ENCODE measurements around the gene G6PC3.
"Not testable (repeated sequence)": the region's sequence is repeated elsewhere in the genome, so short reads cannot be mapped to it uniquely, and the experiment has no call there.

The G6PC3 gene

DNA sequence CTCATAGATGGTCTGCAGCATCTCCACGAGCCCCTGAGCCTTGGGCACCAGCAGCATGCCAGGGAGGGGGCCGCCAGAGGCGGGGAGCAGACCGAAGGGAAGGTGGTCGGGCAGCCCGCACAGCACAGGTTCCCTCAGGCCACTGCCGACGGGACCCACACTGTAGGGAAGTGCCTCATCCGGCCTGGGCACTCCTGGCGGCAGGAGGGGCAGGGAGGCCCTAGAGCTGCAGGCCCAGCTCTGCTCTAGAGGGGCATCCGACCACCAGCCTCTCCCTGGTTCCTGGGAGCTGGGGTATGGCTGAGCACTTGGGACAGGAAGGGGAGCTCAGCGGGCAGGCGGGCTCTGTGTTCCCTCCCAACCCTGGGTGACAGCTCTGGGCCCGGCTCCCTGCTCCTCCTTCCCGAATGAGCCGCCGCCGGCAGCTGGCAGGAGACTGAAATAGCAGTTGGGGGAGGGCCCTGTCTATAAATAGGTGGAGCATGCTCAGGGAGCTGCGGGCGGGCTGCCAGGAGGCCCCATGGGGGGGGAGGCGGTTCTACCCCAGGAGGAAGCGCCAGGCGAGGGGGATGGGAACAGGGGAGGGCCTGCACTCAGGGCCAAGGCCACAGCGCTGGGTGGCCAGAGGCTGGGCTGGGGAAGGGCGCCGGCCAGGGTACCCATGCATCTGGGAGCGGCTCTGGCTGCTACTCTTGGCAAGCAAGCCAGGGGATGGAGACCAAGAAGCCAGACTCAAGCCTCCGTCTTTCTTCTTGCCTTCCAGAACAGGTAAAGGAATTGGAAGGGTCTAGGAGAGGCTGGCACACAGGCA, 40.5 kb downstream of the G6PC3 start:
- peak; percentile 32 for DNase-seq

DNA sequence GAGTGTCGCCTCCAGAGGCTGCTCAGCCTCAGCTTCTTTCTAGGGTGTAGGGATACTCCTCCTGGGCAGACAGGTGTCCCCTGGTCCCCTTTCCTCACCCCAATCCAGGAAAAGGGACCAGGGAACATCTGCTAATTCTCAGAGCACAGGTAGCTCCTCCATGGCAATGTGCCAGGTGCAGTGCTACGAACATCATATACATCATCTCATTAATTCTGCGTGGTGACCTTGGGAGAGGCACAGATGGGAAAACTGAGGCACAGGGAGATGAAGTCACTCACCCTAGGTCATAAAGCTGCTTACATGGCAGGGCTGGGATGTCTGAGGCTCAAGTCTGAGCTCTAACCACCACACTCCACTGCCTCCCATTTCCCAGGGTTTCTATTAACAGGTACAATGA, 41.2 kb downstream of the G6PC3 start:
- no peak for DNase-seq

DNA sequence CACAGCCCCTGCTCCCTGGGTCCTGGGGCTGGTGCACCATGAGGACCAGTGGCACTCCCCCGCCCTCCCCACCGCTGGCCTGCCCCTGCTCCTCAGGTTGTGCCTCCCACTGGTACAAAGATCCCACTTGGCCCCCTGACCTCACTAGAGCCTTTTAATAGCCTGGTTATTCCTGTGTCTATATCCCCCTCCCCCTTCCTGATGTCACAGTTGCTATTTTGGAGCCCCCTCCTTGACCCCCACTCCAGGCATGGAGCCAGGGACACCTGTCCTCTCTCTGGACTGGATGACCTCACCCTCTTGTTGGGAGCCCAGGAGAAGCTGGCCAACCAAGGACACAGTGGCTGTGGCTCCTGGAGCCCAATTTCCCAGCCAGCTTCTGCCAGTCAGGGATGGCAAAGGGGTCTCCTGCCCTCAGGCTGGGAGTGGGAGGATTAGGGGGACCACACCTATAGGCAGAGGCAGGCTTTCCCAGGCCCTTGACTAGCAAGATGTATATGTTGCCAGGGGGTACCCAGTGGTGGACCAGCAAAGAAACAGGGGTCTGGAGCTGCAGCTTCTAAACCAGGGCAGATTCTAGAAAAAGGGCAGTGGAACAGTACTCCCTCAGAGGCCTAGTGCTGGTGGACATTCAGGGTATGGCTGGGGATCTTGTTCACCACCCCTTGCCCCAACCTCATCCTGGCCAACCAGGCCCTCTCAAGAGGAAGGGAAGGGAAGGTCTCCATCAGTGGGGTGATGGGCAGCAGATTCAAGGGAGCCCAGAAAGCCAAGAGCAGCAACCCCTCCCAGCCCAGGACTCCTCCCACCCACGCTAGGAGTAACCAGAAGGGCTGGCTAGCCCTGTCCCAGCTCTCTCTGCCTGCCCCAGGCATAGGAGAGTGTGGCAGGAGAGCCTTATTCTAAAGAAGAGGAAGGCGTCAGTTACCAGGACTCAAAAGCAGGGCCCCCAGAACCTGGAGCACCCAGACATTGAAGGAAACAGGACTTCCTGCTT, 42.0 kb downstream of the G6PC3 start:
- DNase-seq: no peak

DNA sequence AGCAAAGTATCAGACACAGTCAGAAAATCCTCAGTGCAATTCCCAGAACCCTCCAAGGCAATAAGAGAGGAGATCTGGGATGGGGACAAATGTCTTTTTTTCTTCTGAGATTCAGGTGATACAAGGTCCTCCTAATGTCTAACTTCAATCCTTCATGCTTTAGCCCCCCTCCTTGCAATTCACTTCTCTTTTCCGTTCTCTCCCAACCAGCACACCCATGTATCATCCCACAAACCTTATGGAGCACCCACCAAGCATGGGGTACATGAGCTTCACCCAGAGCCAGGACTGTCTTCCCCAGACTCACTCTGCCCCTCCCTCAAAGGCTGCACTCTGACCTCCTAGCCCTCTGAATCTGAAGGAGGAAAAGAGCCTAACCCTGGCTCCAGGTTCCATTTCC, 42.8 kb downstream of the G6PC3 start:
- DNase-seq: no peak

DNA sequence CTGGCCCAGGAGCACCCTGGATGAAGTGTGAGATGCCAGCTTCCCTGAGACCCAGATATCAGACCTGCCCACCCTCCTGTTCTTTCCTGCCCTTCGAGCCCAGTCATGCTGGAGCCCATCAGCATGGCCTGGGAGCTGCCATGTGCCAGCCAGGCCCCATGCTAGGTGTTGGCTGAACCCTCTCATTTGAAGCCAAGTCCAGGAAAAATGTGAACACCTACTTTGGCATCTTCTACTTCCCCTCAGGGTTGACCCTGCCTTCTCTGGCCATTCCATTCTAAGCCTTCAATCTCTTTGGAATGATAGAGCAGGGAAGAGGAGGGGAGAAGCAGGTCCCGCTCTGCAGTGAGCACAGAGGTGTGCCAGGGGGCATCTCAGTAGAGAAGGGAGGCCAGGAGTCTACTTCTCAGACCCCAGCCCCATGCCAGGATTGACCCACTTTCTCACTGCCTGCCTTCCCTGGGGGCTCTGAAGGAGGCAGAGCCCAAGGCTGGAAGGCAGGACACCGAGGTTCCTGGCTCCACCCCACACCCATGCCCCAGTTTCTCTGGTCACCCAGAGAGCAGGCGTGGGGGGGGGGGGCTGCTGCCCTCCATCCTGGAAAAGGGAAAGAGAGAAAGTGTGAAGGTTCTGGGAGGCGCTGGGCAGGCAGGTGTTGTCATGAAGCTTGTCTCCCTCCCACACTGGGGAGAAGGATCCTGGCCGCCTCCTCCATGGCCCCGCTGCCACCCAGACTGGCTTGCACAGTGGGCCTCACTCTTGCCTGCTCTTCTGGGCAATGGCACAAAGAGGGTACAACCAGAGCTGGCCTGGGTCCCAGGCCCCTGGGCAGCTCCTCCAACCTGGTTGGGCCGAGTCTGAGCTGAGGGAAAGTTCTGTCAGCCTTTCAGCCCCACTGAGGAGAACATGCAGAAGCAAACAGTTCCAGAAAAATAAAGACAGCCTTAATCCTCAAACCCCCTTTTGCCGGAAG, 43.6 kb downstream of the G6PC3 start:
- no peak for DNase-seq

DNA sequence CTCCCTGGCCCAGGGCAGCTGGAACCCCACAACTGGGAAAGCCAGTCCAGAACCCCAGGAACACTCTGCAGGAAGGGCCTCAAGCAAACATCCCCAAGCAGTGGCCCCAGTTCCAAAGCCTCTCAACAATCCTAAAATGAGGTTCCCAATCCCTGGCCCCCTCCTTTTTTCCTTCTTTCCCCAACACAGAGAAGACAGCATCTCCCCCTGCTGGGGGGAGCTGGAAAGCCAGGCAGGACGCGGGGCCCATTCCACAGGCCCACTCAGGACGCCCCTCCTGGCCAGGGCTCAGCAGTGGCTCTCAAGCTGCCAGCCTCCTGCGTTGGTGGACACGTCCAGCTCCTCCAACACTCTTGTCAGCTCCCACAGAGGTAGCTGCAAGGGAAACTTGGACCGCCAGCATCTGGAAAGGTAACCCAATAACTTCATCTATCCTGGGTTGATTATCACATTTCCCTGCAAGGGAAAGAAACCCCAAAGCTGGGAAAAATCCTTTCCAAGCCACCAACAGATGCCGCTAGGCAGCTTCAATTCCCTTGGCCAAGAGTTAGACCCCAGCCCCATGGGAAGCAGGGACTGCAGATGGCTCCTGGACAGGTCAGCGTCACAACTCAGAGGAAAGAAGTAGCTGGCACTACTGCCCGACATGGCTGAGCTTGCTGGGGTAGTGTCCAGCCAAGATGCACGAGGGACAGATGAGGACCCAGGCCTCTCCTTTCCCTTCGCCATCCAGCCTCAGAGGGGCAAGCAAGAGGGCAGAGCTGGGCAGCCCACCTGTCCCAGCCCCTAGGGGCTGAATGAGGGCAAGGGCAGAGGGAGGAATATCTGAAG, 45.3 kb downstream of the G6PC3 start:
- DNase-seq: no peak

DNA sequence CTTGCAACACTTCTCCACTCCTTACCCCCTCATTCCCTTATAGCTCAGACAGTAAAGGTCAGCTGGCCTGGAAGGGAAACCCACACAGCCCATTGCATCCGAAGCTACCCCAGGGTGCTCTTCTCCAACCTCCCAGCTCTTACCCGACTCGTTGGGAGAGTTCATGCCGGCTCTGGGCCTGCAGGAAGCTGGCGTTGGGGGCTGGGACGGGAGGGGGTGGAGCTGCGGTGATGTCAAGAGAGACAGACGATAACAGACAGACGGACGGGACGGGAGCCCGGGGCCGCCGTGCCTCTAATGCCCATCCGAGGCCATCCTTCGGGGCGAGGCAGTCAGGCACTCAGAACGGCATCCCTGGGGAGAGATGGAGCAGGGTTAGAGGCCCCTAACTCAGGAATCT, 46.8 kb downstream of the G6PC3 start:
- DNase-seq: no peak

DNA sequence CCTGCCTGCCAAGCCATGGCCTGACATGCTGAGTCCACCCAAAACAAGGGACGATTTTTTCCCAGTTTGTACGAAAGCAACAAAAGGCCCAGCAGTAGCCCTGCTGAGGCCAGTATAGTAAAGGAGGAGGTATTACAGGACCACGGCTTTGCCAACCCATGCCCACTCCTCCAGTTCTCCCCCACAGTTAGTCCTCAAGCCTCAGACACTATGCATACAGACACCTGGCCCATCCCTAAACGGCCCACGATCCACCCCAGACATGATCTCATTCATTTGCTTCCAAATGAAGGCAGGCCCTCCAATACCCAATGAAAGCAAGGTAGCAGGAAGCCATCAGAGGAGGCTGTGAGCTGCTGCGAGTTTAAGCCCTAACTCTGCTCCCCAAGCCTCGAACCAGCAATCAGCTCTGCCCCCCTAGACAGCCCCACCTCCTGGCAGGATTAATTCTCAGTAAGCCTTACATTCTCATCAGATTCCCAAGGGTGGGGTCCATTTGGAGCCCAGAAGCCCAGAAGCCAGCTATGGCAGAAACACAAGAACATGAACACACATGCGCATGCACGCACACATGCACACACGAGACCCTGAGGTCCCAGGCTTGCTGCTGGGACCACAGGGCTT, 48.0 kb downstream of the G6PC3 start:
- DNase-seq: no peak

DNA sequence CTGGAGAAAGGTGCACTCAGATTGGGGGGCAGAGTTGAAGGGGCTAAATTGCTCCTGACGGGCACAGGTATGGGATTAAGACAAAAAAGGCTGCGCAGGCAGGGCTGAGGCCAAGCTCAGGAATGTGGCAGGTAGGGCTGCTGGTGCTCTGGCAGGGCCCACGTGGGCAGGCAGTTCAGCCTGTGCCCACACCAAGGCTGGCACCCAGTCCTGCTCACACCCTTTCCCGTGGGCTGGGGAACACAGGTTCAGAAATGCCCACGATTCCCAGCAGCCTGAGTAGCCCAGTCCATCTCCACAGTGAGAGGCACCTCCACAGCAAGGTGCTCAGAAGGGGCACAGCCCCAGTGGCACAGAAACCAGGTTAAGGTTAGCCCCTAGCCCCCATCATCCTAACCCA, 48.5 kb downstream of the G6PC3 start:
- DNase-seq: no peak

DNA sequence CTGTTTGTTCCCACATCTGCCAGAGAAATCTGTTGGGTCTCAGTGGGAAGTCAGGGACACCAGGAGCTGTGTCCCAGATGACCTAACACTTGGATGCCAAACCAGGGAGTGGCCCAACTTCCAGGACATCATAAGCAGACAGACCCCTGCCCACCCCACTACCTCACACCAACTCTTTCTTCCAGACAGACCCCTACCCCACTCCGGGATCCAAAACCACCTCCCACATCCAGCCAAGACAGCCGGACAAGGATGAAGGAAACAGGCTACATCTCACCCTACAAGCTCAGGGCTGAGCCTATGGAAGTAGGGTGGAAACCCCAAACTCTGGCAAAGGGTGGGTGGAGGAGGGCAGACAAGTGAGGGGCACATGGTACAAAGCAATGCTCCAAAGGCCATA, 49.3 kb downstream of the G6PC3 start:
- no peak for DNase-seq

DNA sequence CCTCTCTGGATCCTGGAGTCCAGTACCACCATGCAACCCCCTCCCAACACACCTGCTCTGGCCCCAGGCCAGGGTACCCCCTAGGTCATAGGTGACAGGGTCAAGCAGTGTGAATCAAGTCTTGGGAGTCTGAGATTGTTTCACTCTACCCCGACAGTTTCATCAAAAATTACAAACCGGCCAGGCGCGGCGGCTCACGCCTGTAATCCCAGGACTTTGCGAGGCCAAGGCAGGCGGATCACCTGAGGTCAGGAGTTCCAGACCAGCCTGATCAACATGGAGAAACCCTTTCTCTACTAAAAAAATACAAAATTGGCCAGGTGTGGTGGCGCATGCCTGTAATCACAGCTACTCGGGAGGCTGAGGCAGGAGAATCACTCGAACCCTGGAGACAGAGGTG, 49.7 kb downstream of the G6PC3 start:
- DNase-seq: not testable (repeated sequence)

DNA sequence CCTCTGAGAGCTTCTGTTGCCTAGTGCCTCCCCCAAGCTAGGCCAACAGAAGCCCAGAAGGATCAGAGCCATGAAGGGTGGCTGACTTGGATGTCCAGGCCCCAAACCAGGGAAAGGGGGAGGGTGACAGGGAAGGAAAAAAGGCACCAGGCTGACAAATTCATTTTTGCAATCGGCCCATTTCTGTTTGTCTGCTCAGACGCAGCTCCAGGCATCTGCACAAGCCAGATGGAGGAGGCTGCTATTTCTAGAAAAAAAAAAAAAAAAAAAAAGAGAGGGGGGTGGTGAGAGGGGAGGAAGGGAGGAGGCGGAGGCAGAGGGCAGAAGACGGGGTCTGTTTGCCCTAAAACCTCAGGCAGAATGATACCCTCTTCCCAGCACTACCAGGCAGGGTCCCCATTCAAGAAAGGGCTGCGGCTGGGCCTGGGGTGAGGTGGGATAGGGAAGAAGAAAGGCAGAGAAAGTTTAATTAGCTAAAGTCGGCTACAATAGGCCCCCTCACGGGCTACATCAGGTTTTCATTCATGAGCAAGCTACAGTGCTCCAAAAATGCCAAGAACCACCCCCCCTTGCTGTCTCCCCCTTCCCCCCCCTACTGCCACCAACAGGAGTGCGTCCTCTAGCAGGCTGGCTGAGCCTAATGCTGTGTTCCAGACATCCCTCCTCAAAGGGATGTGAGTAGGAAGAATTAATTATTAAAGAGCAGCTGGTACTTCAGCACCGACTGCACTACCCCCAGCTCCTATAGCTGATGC, 50.5 kb downstream of the G6PC3 start:
- DNase-seq: no peak

DNA sequence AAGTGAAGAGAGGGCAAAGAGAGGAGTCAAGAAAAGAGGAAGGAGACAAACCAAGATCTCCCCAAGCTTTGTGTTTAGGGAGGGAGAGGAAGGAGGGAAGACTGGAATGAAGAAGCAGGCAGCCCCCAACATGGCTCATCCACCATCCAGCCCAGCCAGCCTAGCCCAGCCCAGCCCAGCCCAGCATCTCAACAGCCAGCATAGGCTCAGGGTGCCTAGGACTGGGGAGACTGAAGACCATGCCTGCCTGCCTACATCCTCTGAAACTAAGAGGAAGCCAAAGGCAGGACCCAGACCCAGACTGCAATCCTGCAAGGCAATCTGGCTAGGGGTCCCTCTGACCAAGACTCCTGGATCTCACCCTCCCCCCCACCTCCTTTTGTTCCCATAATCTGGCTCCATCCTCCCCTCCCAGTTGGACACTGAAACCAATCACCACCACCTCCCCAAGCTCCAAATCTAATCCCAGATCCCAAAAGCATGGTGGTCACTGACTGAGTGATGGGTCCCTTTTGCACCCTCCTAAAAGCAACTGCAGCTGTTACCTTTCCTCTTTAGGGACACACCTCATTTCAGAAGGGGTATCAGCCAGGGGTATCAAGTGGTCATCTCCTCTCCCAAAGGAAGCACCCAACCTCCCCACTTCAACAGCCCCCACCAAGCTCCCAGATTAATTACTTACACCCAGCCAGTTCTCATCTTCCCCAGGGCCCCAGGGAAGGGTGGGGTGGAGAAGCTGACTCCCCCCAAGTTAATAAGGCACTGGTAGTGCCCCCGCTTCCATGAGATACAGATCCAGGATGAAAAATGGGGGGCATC, 51.7 kb downstream of the G6PC3 start:
- no peak for DNase-seq

DNA sequence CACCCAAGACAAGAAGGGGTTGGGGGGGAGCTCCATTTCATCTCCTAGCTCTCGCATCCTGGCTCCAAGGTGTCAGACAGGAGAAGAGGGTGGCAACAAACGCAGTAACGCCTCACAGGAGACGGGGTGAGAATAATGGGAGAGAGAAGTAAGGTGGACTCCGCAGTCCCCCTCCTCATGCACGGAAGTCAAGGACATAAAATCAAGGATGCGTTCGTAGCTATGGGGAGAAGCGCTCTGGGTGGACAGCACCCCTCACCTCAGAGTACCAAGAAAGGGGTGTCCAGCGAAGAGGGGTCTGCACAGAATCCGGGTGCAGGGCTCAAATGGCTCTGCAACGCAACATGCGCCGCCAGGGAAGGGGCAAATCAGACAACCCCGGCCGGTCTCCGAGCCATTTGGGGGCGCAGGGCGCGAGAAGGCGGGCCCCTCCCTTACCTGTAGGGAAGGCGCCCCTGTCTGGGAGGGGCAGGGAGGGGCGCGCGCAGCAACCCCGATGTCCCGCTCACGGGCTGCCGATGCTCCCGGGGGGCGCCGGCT, 52.4 kb downstream of the G6PC3 start:
- DNase-seq: no peak

DNA sequence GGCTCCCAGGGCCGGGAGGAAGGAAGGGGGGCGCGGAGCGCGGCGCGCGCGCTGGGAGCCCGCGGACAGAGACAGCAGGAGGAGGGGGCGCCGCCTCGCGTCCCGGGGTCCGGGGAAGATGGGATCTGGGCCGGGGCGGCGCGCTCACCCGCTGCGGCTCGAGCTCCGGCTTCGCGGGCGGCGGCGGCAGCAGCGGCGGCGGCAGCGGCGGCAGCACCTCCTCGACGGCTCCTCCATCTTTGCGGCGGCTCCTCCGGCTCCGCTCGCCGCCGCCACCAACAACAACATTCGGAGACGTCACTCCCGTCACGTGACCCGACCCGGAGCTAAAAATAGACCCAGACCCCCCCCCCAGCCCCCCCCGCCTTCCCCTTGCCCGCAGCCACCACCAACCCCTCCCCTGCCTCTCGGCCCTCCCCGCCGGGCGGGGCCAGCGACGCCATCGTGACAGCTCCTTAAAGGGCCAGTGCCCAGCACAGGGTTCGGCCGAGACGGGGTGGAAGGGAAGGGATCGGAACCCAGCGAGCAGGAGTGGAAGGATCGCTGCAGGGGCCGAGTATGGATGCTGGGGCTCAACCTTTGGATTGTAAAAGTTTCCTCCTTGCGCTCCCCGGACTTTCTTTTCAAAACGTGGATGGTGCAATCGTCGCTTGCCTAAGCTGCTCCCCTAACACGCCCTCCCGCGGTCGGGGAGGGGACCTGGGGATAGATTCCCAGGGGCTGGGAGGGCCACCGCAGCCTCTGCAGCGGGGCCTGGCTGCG, 53.0 kb downstream of the G6PC3 start, which contains the start of gene HDAC5:
Gene HDAC5, minus strand, starts transcription at position 286 of the 762 bp plus-strand sequence. CDS start 6,126 bp downstream, outside the sequence.
- peak; percentile 95 for DNase-seq

DNA sequence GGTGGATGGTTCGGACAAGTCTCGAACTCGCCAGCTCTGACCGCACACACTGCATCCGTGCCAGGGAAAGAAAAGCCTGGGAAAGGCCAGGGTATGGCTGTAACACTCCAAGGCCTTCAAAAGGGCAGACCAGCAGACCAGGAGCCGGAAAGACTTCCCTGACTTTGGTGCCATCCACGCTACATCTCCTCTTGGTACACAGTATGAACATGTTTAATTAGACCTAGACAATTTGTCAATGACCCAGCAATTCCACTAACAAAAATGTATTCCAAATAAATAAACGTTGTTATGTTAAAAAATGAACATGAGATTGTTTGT, 53.5 kb downstream of the G6PC3 start:
- no peak for DNase-seq

Data from CD4-positive, alpha-beta T cell treated with Interleukin-4 for 4 hours (primary cell).